ENCODE results near the gene ZNF133. TPM values are rescaled to one million over a fixed set of nuclear protein-coding genes. Genes with fewer than 3 reads are reported as not detected.

ZNF133 gene
- total RNA-seq, 1 donor from 2014 or later: 7.7 TPM

GRCh38 chr20:18252597-18253451, 35.5 kb upstream of the ZNF133 start:
- Mint-ChIP-seq H3K27me3 (no peaks in the 10 kb centered on the region), H3K4me3 (no peak overlapping the region), H3K9me3 (no peaks in the 10 kb centered on the region), H3K27ac (no peak overlapping the region), H3K36me3 (ENCODE audit: low read depth) (no peaks in the 10 kb centered on the region), H3K4me1 (no peaks in the 10 kb centered on the region)
- ChIA-PET CTCF (no interaction called here), POLR2A (no interaction called here)
- TF ChIP-seq CTCF (IDR thresholded peaks at IDR 0.05): no peak
- ATAC-seq (ENCODE audit: low read depth): no peak
- DNase-seq: no peak
- intact Hi-C loops (cut with micrococcal nuclease): no loop called here

- no peaks in the 10 kb centered on the region for H3K36me3 Mint-ChIP-seq (ENCODE audit: low read depth)
- no peak for ATAC-seq (ENCODE audit: low read depth)
- no peaks in the 10 kb centered on the region for H3K4me1 Mint-ChIP-seq
- no peak overlapping the region for H3K27ac Mint-ChIP-seq
- POLR2A ChIA-PET: no interaction called here
- H3K9me3 Mint-ChIP-seq: no peaks in the 10 kb centered on the region
- H3K27me3 Mint-ChIP-seq: no peaks in the 10 kb centered on the region
- no peak for DNase-seq
- CTCF ChIA-PET: no interaction called here
- no peak for TF ChIP-seq CTCF (IDR thresholded peaks at IDR 0.05)
- H3K4me3 Mint-ChIP-seq: no peak overlapping the region
- intact Hi-C loops (cut with micrococcal nuclease): no loop called here
Observed at GRCh38 chr20:18254615-18255014, 33.7 kb upstream of the ZNF133 start.

GRCh38 chr20:18255526-18255925, 32.8 kb upstream of the ZNF133 start:
- Mint-ChIP-seq H3K36me3 (ENCODE audit: low read depth) (no peaks in the 10 kb centered on the region), H3K4me1 (no peaks in the 10 kb centered on the region), H3K27ac (no peak overlapping the region), H3K27me3 (peaks cover 2% of the 10 kb centered on the region), H3K4me3 (no peak overlapping the region), H3K9me3 (no peaks in the 10 kb centered on the region)
- ATAC-seq (ENCODE audit: low read depth) (no peak), DNase-seq (no peak)
- ChIA-PET POLR2A (no interaction called here), CTCF (no interaction called here)
- intact Hi-C loops (cut with micrococcal nuclease): no loop called here
- TF ChIP-seq CTCF (IDR thresholded peaks at IDR 0.05): no peak

GRCh38 chr20:18256440-18257090, 31.8 kb upstream of the ZNF133 start:
- Mint-ChIP-seq H3K4me3 (no peak overlapping the region), H3K4me1 (no peaks in the 10 kb centered on the region), H3K27me3 (peaks cover 2% of the 10 kb centered on the region), H3K27ac (no peak overlapping the region), H3K36me3 (ENCODE audit: low read depth) (no peaks in the 10 kb centered on the region), H3K9me3 (no peaks in the 10 kb centered on the region)
- POLR2A ChIA-PET: no interaction called here
- CTCF ChIA-PET: no interaction called here
- no peak for ATAC-seq (ENCODE audit: low read depth)
- intact Hi-C loops (cut with micrococcal nuclease): no loop called here
- no peak for DNase-seq
- no peak for TF ChIP-seq CTCF (IDR thresholded peaks at IDR 0.05)

- DNase-seq (no peak), ATAC-seq (ENCODE audit: low read depth) (no peak)
- H3K36me3 Mint-ChIP-seq (ENCODE audit: low read depth): no peaks in the 10 kb centered on the region
- no peaks in the 10 kb centered on the region for H3K9me3 Mint-ChIP-seq
- ChIA-PET POLR2A (no interaction called here), CTCF (no interaction called here)
- intact Hi-C loops (cut with micrococcal nuclease): no loop called here
- no peak overlapping the region for H3K4me3 Mint-ChIP-seq
- peaks cover 2% of the 10 kb centered on the region for H3K27me3 Mint-ChIP-seq
- no peak overlapping the region for H3K27ac Mint-ChIP-seq
- no peak for TF ChIP-seq CTCF (IDR thresholded peaks at IDR 0.05)
- H3K4me1 Mint-ChIP-seq: no peaks in the 10 kb centered on the region
Observed at GRCh38 chr20:18258126-18258860, 30.0 kb upstream of the ZNF133 start.

All from activated B cell treated with CpG ODN at 0.5 μM for 24 hours (primary cell).